HCT116 (cell line): ENCODE data around the gene LRP2. TPM values are rescaled to one million over a fixed set of nuclear protein-coding genes. Genes with fewer than 3 reads are reported as not detected.

Experiments
- ATAC-seq: fragments of 200-7000 bp; cut with Tn5 transposase; 2 replicates; pipeline ENCODE4 v1.9.1; 2020; ENCODE audit warnings: mild to moderate bottlenecking, moderate library complexity
- BruUV-seq: library from RNA; stranded (reverse); fragments of 400-500 nt; replicated peaks from 2 replicates; lab custom pipeline; 2021; lab: Mats Ljungman, UMichigan
- CTCF ChIA-PET: fragments of 300-600 bp; sonication (Branson Sonifier 250); formaldehyde crosslinking; loops from one replicate; lab custom pipeline; 2021; ENCODE audit warnings: antibody characterized with exemption; lab: Charles Lee
- POLR2A ChIA-PET: fragments of 300-600, 350-600 bp; sonication (Branson Sonifier 250); formaldehyde crosslinking; loops from one replicate; lab custom pipeline; 2021; ENCODE audit warnings: antibody characterized with exemption; lab: Charles Lee
- RAD21 ChIA-PET, 2 experiments: fragments of 300-600 bp; sonication (Branson Sonifier 250); formaldehyde crosslinking; loops; one replicate each; lab custom pipeline; 2023; ENCODE audit warnings: low total read pairs in 2 of 2; ENCODE audit not compliant: uncharacterized antibody in 2 of 2, unreplicated experiment in 2 of 2, low non-redundant PET in 1 of 2; lab: Charles Lee
- DNase-seq: peaks from one replicate; pipeline ENCODE4 v3.0.0-alpha.2; 2010; ENCODE audit warnings: low read depth, low spot score
- H2AFZ ChIP-seq: fragments of 200-600 bp; shearing (Covaris generic), sonication (generic); 2 replicates; pipeline ENCODE4 v1.6.1; 2017; ENCODE audit warnings: low read depth, mixed run types, mixed read lengths, antibody characterized with exemption, low read length; ENCODE audit not compliant: poor library complexity, severe bottlenecking
- H3K27ac ChIP-seq: 2 replicates; pipeline ENCODE4 v1.5.1; 2012; ENCODE audit warnings: low read depth, low read length
- H3K27me3 ChIP-seq: fragments of 200-600 bp; sonication (generic); 2 replicates; pipeline ENCODE4 v1.6.1; 2016; ENCODE audit warnings: mixed run types, low read length, mixed read lengths; ENCODE audit not compliant: insufficient read depth
- H3K36me3 ChIP-seq, 2 experiments: fragments of 200-500 bp in 1 of 2; fragments of 200-600 bp in 1 of 2; sonication (Bioruptor generic) in 1 of 2; sonication (generic) in 1 of 2; 2 replicates each; pipeline versions ENCODE4 v1.5.1 to v1.6.1; 2014 to 2016; ENCODE audit warnings: low read length in 2 of 2, inconsistent platforms in 1 of 2, mixed read lengths in 1 of 2, mixed run types in 1 of 2; ENCODE audit not compliant: insufficient read depth in 2 of 2, control insufficient read depth in 1 of 2
- H3K4me1 ChIP-seq, 2 experiments: fragments of 200-600 bp in 1 of 2; sonication (generic) in 1 of 2; 2 replicates each; pipeline versions ENCODE4 v1.5.1 to v1.6.1; 2012 to 2017; ENCODE audit warnings: low read length in 2 of 2, inconsistent platforms in 1 of 2, mild to moderate bottlenecking in 1 of 2, mixed read lengths in 1 of 2, mixed run types in 1 of 2, moderate library complexity in 1 of 2; ENCODE audit not compliant: insufficient read depth in 2 of 2, control insufficient read depth in 1 of 2
- H3K4me2 ChIP-seq: fragments of 200-600 bp; sonication (generic); 2 replicates; pipeline ENCODE4 v1.6.1; 2017; ENCODE audit warnings: mixed run types, low read length, mixed read lengths
- H3K4me3 ChIP-seq, 2 experiments: fragments of 200-600 bp in 1 of 2; sonication (generic) in 1 of 2; replicated peaks in 1 of 2; 2 replicates each; pipeline ENCODE4 v1.5.1; 2011 to 2016; ENCODE audit warnings: low read length in 2 of 2, control low read depth in 1 of 2, low read depth in 1 of 2, mild to moderate bottlenecking in 1 of 2, mixed read lengths in 1 of 2, mixed run types in 1 of 2
- H3K79me2 ChIP-seq: fragments of 200-600 bp; sonication (generic); 2 replicates; pipeline ENCODE4 v1.6.1; 2017; ENCODE audit warnings: mild to moderate bottlenecking, mixed run types, low read length, moderate library complexity, mixed read lengths; ENCODE audit not compliant: insufficient read depth
- H3K9ac ChIP-seq: fragments of 200-600 bp; sonication (generic); 2 replicates; pipeline ENCODE4 v1.6.1; 2016; ENCODE audit warnings: low read length, mixed read lengths
- H3K9me2 ChIP-seq: fragments of 200-600 bp; sonication (generic), shearing (Covaris generic); 2 replicates; pipeline ENCODE4 v1.6.1; 2017; ENCODE audit warnings: mixed run types, mild to moderate bottlenecking, moderate library complexity; ENCODE audit not compliant: insufficient read depth
- H3K9me3 ChIP-seq, 2 experiments: fragments of 200-500 bp in 1 of 2; fragments of 200-600 bp in 1 of 2; sonication (Bioruptor generic) in 1 of 2; sonication (generic) in 1 of 2; 2 replicates each; pipeline ENCODE4 v1.6.1; 2014 to 2017; ENCODE audit warnings: low read length in 2 of 2, mixed read lengths in 2 of 2, inconsistent platforms in 1 of 2, low read depth in 1 of 2, mild to moderate bottlenecking in 1 of 2, mixed run types in 1 of 2, moderate library complexity in 1 of 2; ENCODE audit not compliant: control insufficient read depth in 1 of 2, insufficient read depth in 1 of 2
- H4K20me1 ChIP-seq: fragments of 200-600 bp; sonication (generic), shearing (Covaris generic); 2 replicates; pipeline ENCODE4 v1.6.1; 2017; ENCODE audit warnings: mixed run types, mild to moderate bottlenecking, moderate library complexity; ENCODE audit not compliant: insufficient read depth
- ATF3 ChIP-seq: IDR thresholded peaks from 2 replicates; pipeline ENCODE4 v1.6.1; 2012
- CBX3 ChIP-seq: IDR thresholded peaks from 2 replicates; pipeline ENCODE4 v1.6.1; 2012; ENCODE audit warnings: low read depth
- CEBPB ChIP-seq: IDR thresholded peaks from 2 replicates; pipeline ENCODE4 v1.6.1; 2012; ENCODE audit warnings: low read depth
- EGR1 ChIP-seq: IDR thresholded peaks from 2 replicates; pipeline ENCODE4 v1.6.1; 2012; ENCODE audit warnings: low read depth
- ELF1 ChIP-seq: IDR thresholded peaks from 2 replicates; pipeline ENCODE4 v1.6.1; 2012; ENCODE audit warnings: low read depth, borderline replicate concordance
- EZH2 ChIP-seq: fragments of 200-600 bp; sonication (generic); IDR thresholded peaks from 2 replicates; pipeline ENCODE4 v1.6.1; 2017; ENCODE audit warnings: antibody characterized with exemption, mixed run types
- EZH2phosphoT487 ChIP-seq: fragments of 200-600 bp; IDR thresholded peaks from 2 replicates; pipeline ENCODE4 v1.6.1; 2018; ENCODE audit warnings: antibody characterized with exemption, borderline replicate concordance
- MAX ChIP-seq: IDR thresholded peaks from 2 replicates; pipeline ENCODE4 v1.6.1; 2012
- POLR2A ChIP-seq: IDR thresholded peaks from 2 replicates; pipeline ENCODE4 v1.7.0; 2011; ENCODE audit warnings: borderline replicate concordance; ENCODE audit not compliant: insufficient read depth, insufficient read length; ENCODE audit errors: extremely low read depth
- POLR2AphosphoS5 ChIP-seq: IDR thresholded peaks from 2 replicates; pipeline ENCODE4 v1.6.1; 2011; ENCODE audit warnings: mild to moderate bottlenecking, low read depth, low read length, moderate library complexity
- RAD21 ChIP-seq: IDR thresholded peaks from 2 replicates; pipeline ENCODE4 v1.6.1; 2012; ENCODE audit warnings: low read depth, mild to moderate bottlenecking
- REST ChIP-seq: IDR thresholded peaks from 2 replicates; pipeline ENCODE4 v1.6.1; 2012; ENCODE audit warnings: low read depth
- SP1 ChIP-seq: IDR thresholded peaks from 2 replicates; pipeline ENCODE4 v1.6.1; 2012; ENCODE audit warnings: low read depth
- SRF ChIP-seq: IDR thresholded peaks from 2 replicates; pipeline ENCODE4 v1.6.1; 2012; ENCODE audit warnings: low read depth
- TCF7L2 ChIP-seq: IDR thresholded peaks from 2 replicates; pipeline ENCODE4 v1.7.0; 2011; ENCODE audit warnings: borderline replicate concordance, inconsistent platforms; ENCODE audit not compliant: insufficient read depth, insufficient read length; ENCODE audit errors: extremely low read depth
- YY1 ChIP-seq: IDR thresholded peaks from 2 replicates; pipeline ENCODE4 v1.6.1; 2011; ENCODE audit warnings: low read length, low read depth, moderate library complexity, mild to moderate bottlenecking; ENCODE audit not compliant: insufficient replicate concordance; ENCODE audit errors: extremely low read depth
- ZBTB33 ChIP-seq: IDR thresholded peaks from 2 replicates; pipeline ENCODE4 v1.6.1; 2011; ENCODE audit warnings: mild to moderate bottlenecking, low read length, moderate library complexity; ENCODE audit not compliant: insufficient replicate concordance; ENCODE audit errors: extremely low read depth
- ZFX ChIP-seq: fragments of 450-650 bp; IDR thresholded peaks from 2 replicates; pipeline ENCODE4 v1.6.1; 2017
- ZNF274 ChIP-seq: fragments of 200-500 bp; sonication (Bioruptor generic); IDR thresholded peaks from 2 replicates; pipeline ENCODE4 v1.6.1; 2014; ENCODE audit warnings: mild to moderate bottlenecking, low read depth, low read length, inconsistent platforms
- intact Hi-C: fragments of 100-400 bp; cut with micrococcal nuclease; formaldehyde crosslinking; loops from 2 replicates; pipeline ENCODE4 v1.10.0; 2022
- total RNA-seq: library from RNA; stranded (reverse); gene quantifications from one replicate; pipeline ENCODE4 v1.2.1, GENCODE V29; 2021; ENCODE audit not compliant: unreplicated experiment
- TF ChIP-seq, protein P1 (sequence below), 3 experiments: fragments of 200-600 bp in 1 of 3; sonication (generic) in 1 of 3; IDR thresholded peaks in 2 of 3; conservative IDR thresholded peaks in 1 of 3; 2 replicates each; pipeline ENCODE4 v1.5.1; 2012 to 2017; ENCODE audit warnings: low read depth in 2 of 3, low read length in 2 of 3, antibody characterized with exemption in 1 of 3, borderline replicate concordance in 1 of 3, control low read depth in 1 of 3, mild to moderate bottlenecking in 1 of 3, mixed read lengths in 1 of 3, mixed run types in 1 of 3, moderate library complexity in 1 of 3; ENCODE audit not compliant: insufficient read depth in 1 of 3

Gene LRP2
- total RNA-seq, 1 experiment from 2014 or later, result 0.20 TPM

GRCh38 chr2:169302364-169302763 is 60.0 kb downstream of the LRP2 start:
- Histone ChIP-seq H3K4me1 (no peaks in the 10 kb centered on the region), H3K9ac (no peak overlapping the region), H3K4me3 (no peak overlapping the region), H3K4me2 (no peak overlapping the region), H4K20me1 (no peaks in the 10 kb centered on the region), H3K36me3 (no peaks in the 10 kb centered on the region), H3K9me3 (no peaks in the 10 kb centered on the region), H3K27ac (no peak overlapping the region)
- ChIA-PET POLR2A (no interaction called here), RAD21 (no interaction called here)
- TF ChIP-seq MAX (no peak), ATF3 (no peak), CEBPB (no peak), ZFX (no peak), SRF (no peak), POLR2A (no peak), REST (no peak), ZBTB33 (no peak), TCF7L2 (no peak), RAD21 (no peak), SP1 (no peak), EZH2phosphoT487 (no peak), EZH2 (no peak), EGR1 (no peak), ELF1 (no peak), ZNF274 (no peak), CBX3 (no peak), YY1 (no peak), POLR2AphosphoS5 (no peak)
- TF ChIP-seq, protein P1, sequence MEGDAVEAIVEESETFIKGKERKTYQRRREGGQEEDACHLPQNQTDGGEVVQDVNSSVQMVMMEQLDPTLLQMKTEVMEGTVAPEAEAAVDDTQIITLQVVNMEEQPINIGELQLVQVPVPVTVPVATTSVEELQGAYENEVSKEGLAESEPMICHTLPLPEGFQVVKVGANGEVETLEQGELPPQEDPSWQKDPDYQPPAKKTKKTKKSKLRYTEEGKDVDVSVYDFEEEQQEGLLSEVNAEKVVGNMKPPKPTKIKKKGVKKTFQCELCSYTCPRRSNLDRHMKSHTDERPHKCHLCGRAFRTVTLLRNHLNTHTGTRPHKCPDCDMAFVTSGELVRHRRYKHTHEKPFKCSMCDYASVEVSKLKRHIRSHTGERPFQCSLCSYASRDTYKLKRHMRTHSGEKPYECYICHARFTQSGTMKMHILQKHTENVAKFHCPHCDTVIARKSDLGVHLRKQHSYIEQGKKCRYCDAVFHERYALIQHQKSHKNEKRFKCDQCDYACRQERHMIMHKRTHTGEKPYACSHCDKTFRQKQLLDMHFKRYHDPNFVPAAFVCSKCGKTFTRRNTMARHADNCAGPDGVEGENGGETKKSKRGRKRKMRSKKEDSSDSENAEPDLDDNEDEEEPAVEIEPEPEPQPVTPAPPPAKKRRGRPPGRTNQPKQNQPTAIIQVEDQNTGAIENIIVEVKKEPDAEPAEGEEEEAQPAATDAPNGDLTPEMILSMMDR (IDR thresholded peaks at IDR 0.05 in 2 of 3, conservative IDR thresholded peaks at IDR 0.05 in 1 of 3; ENCODE audit: borderline replicate concordance in 1 of 3, insufficient read depth in 1 of 3, low read depth in 2 of 3, low read length in 2 of 3), result no peak
- TF ChIP-seq, all 23 proteins: peak for 0
- H3K9me2 ChIP-seq, result no peaks in the 10 kb centered on the region
- no peaks in the 10 kb centered on the region for H3K79me2 ChIP-seq
- intact Hi-C loops, result no loop called here
- DNase-seq (no peak), ATAC-seq (no peak)
- H3K27me3 ChIP-seq, result peaks cover 35% of the 10 kb centered on the region
- CTCF ChIA-PET, result no interaction called here
- H2AFZ ChIP-seq, result no peak overlapping the region
- no TSS peak for BruUV-seq
